Brain microvascular endothelial cell (primary cell): ENCODE data around the gene DHCR7.
A peak's percentile ranks its signal among the peaks of the same experiment; 100 is the strongest.

ENCODE experiments used
- DNase-seq: peaks from one replicate; pipeline ENCODE4 v3.0.0-alpha.2; 2020
- H3K27ac ChIP-seq: fragments of 250-450 bp; sonication (Bioruptor Pico); 2 replicates; pipeline ENCODE4 v1.5.1; 2020; ENCODE audit warnings: mild to moderate bottlenecking, moderate library complexity
- H3K27me3 ChIP-seq: fragments of 250-450 bp; sonication (Bioruptor Pico); replicated peaks from 2 replicates; pipeline ENCODE4 v1.5.1; 2020; ENCODE audit warnings: mild to moderate bottlenecking
- H3K36me3 ChIP-seq: fragments of 250-450 bp; sonication (Bioruptor Pico); replicated peaks from 2 replicates; pipeline ENCODE4 v1.5.1; 2020; ENCODE audit warnings: mild to moderate bottlenecking
- H3K4me3 ChIP-seq: 2 replicates; pipeline ENCODE4 v1.5.1; 2011; ENCODE audit warnings: low read depth, mild to moderate bottlenecking, control low read depth, low read length, moderate library complexity
- CTCF ChIP-seq: IDR thresholded peaks from 2 replicates; pipeline ENCODE4 v1.5.1; 2011; ENCODE audit warnings: low read depth, mild to moderate bottlenecking, moderate library complexity, low read length, control low read depth, inconsistent platforms; ENCODE audit errors: missing control alignments
- in situ Hi-C: cut with HindIII; loops from 2 replicates; pipeline ENCODE4 v1.10.0; 2017; ENCODE audit warnings: low sequenced_read_pairs, low pct_ligation_motif_present

DHCR7 gene

GRCh38 chr11:71453037-71453917 is 5.1 kb upstream of the DHCR7 start, which contains the start of gene NADSYN1:
Gene NADSYN1, plus strand, starts transcription at chr11:71453203. Its CDS starts 94 bp downstream, at chr11:71453297.
- H3K36me3 ChIP-seq: peaks cover 9% of the 10 kb centered on the region
- no peaks in the 10 kb centered on the region for H3K27me3 ChIP-seq
- in situ Hi-C loops: no loop called here
- no peak for TF ChIP-seq CTCF
- H3K4me3 ChIP-seq: peak within 1 kb of the TSS; percentile 94
- peak within 1 kb of the TSS; percentile 29 for H3K27ac ChIP-seq
- DNase-seq: peak; percentile 91

GRCh38 chr11:71452199-71453036 is 4.2 kb upstream of the DHCR7 start:
- in situ Hi-C loops: no loop called here
- no peaks in the 10 kb centered on the region for H3K27me3 ChIP-seq
- H3K36me3 ChIP-seq: peaks cover 5% of the 10 kb centered on the region
- H3K27ac ChIP-seq: peak overlapping the region; percentile 29
- TF ChIP-seq CTCF: no peak
- peak; percentile 37 for DNase-seq
- peak overlapping the region; percentile 65 for H3K4me3 ChIP-seq

GRCh38 chr11:71451596-71452198 is 3.5 kb upstream of the DHCR7 start:
- peaks cover 8% of the 10 kb centered on the region for H3K36me3 ChIP-seq
- H3K27ac ChIP-seq: no peak overlapping the region
- H3K4me3 ChIP-seq: no peak overlapping the region
- no peak for DNase-seq
- in situ Hi-C loops: no loop called here
- TF ChIP-seq CTCF: no peak
- H3K27me3 ChIP-seq: no peaks in the 10 kb centered on the region

- Histone ChIP-seq H3K36me3 (peaks cover 10% of the 10 kb centered on the region), H3K27ac (no peak overlapping the region), H3K4me3 (no peak overlapping the region), H3K27me3 (no peaks in the 10 kb centered on the region)
- in situ Hi-C loops: no loop called here
- TF ChIP-seq CTCF: no peak
- DNase-seq: no peak
Observed at GRCh38 chr11:71450939-71451338, 2.7 kb upstream of the DHCR7 start.

GRCh38 chr11:71450507-71450906 is 2.3 kb upstream of the DHCR7 start:
- no peak for TF ChIP-seq CTCF

More at GRCh38 chr11:71450507-71450906, 2.3 kb upstream of the DHCR7 start:
- peaks cover 12% of the 10 kb centered on the region for H3K36me3 ChIP-seq
- no peak for DNase-seq
- in situ Hi-C loops: no loop called here
- H3K27me3 ChIP-seq: no peaks in the 10 kb centered on the region
- no peak overlapping the region for H3K4me3 ChIP-seq
- no peak overlapping the region for H3K27ac ChIP-seq
